HUDEP-2 (cell line): ENCODE measurements around the gene GNAZ.

Source experiments
- DNase-seq, 76 experiments: peaks; one replicate each; lab custom pipeline; 2025; ENCODE audit not compliant: unreplicated experiment in 76 of 76; lab: John Stamatoyannopoulos, UW

GNAZ gene

DNA sequence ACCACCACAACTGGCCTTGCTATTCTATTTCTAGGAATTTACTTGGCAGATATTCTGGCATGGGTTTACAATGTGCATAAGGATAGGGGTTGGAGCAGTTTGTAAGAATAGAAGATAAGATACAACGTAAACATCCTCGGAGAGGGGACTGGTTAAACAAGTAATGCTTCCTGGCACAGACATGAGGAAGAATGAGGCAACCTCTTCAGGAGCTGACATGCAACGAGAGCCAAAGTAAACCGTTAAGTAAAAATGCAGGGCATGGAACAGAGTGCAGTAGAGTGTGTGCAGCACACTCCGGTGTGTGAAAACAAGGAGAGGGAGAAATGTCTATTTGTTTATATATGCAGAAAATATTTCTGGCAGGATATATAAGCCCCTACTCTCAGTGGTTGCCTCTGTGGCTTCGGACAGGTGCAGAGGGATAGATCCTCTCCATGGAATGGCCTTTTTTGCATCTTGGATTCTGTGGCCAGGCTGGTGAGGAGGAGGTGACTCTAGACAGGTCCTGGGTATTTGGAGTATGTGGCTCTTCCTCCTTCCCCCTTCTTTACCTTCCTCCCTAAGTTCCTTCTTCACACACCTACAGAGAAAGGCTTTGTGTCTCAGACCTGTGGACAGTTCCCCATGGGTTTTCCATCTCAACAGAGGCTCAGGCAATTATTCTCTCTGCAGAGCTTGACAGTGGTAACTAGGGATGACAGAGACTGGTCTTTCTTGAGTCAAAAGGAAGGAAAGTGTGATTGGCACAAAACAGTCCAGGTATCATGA lies 77.5 kb downstream of the GNAZ start:
- DNase-seq = no peak

DNA sequence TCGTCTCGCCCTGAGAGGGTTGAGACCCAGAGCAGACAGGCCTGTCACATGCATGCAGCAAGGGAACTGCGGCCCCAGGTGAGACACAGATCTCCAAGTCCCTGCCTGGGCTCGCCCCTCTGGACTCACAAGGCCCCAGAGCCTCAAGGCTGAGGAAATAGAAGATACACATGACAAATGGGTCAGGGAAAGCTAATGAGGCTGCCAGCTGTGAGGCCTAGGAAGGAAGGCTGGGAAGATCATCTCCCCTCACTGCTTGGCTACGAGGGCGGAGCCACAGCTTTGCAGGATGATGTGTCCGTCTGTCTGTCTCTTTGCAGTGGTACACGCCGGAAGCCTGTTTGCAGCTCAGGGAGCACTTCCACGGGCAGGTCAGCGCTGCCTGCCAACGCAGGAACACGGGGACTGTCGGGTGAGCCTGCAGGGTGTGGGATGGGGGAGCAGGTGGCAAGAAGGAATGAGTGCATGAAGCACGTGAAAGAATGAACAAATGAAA lies 79.5 kb downstream of the GNAZ start:
- no peak for DNase-seq

DNA sequence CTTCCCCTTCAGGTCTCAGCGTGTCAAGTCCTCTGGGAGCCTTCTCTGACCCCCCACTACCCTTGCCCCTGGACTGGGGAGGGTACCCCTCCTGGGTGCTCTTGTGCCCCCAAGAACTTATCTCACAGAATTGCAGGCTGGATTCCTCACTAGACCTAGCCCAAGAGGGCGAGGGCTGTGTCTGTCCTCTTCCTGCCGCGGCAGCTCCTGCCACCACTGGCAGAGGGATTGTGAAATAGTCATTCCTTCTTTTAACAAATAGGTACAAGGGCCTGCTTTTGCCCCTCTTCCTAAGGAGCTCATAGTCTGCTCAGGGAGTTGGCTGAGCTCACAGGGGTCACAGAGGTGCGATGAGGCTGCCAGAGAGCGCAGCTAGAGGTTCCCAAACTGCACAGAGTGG lies 80.4 kb downstream of the GNAZ start:
- no peak for DNase-seq

DNA sequence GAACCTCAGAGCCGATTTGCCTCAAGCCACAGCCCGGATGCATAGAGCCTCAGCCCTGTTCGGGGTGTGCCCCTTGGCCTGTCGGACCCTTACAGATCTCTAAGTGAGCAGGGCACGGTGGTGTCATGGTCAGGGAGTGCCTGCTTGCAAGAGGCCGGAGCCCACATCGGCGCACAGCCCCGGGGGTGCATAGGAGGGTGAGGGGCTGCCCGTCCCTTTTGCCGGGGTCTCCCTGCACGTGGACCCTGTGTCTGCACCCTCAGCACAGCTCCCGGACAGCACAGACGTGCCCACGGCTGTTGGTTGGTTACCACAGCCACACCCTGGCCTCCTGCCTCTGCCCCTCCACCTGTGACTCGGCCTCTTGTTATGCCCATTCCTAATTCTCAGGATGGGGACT lies 81.5 kb downstream of the GNAZ start:
- DNase-seq = no peak

DNA sequence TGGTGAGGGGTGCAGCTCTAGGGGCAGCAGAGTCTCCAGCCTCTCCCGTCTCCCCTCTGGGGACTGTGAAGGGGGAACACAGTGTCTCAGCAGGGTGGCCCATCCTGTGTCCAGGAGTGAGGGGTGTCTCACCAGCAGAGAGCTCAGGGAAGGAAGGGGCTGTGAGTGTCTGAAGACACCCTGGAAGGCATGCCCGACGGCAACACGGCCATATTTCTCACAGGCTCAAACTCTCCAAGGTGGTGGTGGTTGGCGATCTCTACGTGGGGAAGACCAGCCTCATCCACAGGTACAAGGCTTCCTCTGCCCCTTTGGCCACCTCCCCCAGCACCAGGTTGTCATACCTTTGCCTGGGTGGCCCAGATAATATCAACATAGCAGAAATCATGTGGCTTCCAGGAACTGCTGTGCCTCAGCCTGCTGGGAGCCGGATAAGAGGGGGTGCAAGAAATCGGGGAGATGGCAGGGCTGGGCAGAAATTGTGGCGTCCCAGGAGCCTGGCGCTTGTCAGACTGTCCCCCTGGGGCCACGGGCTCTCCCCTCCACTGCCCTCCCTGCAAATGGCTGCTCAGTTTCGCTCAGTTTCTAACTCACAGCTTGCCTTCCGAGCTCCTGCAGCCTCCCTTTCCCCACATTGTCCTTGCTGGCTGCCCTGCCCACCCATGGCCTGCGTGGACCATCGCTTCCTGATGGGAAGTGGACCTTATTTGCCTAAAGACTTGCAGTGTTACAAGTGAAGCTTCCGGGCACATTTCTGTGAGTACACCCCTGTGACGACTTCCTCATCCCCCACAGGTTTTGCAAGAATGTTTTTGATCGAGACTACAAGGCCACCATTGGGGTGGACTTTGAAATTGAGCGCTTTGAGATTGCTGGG lies 82.2 kb downstream of the GNAZ start:
- no peak for DNase-seq

DNA sequence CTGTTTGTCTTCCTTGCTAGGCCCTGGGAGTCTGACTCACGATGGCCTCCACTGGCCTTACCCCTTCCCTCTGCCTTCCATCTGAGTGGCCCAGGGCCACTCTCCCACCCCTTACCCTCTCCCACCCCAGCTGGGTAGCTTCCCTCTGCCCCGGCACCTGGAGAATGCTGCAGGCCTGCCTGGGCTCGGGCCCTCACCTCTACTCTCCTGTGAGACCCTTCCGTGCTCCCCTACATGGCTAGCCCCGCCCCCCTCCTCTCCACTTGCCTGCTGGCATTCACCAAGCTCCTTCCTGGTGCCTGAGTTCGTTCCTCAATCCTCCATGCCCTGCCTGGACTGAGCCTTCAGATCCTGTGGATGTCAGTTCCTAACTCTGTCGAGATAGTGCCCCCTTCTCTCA lies 83.7 kb downstream of the GNAZ start:
- DNase-seq = no peak

DNA sequence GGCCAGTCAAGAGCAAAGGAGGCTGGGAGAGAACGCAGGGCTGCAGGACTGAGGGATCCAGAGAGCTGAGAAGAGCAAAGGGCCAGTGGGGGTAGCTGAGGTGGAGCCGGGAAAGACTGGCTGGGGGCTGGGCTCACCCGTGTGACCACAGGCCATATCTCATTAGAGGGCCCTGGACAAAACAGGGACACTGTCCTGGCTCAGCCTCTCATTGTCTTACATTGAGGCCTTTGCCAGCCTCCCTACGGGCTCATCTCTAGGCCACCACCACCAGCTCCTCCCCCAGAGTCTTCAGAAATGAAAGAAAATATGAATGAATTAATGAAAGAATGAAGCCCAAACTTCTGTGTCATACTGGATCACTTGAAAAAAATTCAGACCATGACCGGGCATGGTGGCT lies 84.1 kb downstream of the GNAZ start:
- DNase-seq = no peak

DNA sequence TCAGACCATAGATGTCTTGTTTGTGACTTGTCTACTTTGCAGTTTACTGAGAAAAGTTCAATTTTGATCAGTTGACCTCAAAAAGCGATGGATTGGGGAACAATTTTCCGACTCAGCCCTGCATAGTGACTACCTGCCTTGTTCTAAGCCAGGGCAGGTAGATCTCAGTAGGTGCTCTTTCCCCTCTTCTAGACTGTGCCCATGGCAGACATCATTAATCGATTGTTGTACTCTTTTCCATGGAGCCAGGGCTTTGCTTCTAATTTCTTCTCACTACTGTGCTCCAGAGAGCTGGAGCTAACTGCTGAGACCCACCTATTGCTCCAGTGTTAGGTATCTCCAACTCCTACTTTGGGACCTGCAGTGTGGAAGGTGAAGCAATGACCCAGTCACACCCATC lies 84.8 kb downstream of the GNAZ start:
- no peak for DNase-seq

DNA sequence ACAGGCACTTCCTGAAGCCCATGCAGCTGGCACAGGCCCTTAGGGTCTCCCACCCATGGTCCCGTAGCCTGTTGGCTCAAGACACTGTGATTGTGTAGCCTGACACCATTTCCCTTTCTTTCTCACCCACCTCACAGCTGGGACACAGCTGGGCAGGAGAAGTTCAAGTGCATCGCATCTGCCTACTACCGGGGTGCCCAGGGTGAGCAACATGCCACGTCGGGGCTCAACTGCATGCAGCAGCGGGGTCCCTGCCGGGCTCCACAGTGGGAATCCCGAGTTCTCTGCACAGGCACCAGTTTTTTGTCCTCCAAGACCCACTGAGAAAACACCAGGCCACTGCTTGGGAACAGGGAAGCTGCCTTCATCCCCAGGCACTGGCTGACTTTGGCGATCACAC lies 85.5 kb downstream of the GNAZ start:
- no peak for DNase-seq

DNA sequence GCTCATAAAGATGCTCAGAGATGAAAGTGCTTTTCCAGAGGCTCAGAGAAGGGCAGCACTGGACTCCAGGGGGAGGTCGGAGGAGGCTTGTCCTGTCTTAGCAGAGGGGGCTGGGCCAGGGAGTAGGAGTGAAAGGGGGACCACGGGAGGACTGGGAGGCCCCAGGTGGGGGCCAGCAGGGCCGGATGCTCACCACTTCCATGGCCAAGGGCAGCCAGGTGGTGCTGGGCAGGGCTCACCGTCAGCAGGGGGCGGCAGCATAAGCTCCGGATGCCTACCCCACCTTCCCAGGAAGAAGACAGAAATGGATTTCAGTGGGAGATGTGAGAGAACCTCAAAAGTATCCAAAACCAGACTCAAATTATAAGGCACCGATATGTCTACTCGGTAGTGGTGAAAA lies 86.0 kb downstream of the GNAZ start:
- DNase-seq = no peak

DNA sequence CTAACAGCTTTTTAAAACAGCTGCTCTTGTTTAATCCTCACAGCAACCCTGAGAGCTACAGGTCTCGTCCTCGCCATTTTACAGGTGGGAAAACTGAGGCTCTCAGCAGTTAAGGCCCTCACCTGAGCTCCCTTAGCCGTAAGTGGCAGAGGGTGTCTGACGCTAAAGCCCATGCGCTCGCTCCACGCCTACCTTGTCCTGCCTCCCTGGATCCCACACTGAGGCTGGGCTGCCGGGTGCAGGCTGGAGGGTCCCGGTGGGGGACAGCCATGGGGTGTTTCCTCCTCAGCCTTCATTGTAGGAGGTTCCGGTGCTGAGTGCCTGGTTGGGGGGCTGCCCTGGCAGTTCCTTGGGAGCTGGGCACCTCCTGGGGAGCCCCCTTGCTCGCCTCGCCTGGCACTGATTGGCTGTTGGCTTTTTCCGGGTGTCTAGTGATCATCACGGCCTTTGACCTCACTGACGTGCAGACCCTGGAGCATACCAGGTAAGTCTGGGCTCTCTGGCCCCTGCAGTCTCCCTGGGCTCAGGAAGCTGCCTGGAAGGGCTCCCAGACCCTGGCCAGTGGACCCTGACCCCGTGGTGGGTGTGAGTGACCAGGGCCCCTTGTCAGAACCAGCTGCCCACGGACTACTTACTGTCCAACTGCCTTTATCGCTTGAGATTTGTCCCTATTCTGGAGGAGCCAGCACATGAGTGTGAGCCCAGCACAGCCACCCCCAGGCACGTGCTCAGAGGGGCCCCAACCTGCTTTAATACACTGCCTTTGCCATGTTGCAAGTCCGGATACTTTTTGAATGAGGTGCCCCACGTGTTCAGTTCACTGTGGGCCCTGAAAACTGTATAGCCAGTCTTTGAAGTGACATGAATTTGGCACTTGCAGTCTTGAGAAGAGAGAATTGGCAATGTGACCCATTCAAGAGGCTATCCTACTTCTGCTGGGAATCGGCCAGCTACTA lies 87.5 kb downstream of the GNAZ start:
- no peak for DNase-seq

DNA sequence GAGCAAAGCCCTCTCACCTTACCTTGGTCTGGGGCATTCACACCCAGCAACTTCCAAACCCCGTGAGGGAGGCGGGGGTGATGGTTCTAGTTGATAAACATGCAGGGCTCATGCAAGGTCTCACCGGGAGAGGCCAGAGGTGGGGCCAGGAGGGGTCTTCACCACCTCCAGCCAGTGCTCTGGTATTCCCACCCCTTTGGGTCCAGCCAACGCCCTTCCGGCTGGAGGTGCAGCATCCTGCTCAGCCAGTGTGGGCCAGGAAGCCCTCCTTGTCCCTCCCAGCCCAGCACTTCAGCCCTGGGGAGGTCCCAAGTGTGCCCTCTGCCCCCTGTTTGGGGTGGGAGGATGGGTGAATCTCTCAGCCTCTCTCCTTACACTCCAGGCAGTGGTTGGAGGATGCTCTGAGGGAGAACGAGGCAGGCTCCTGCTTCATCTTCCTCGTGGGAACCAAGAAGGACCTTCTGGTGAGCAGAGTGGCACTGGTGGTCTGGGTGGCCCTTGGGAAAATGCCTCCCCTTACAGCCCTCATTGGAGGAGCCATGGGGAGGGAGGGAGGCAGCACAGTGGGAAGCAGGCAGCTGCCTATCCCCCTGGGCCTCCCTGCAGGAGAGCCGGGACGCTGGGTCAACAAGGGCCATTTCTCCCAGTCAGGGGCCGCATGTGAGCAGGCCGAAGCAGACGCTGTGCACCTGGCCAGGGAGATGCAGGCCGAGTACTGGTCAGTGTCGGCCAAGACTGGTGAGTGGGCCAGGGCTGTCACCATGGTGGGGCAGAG lies 88.4 kb downstream of the GNAZ start:
- DNase-seq = no peak

DNA sequence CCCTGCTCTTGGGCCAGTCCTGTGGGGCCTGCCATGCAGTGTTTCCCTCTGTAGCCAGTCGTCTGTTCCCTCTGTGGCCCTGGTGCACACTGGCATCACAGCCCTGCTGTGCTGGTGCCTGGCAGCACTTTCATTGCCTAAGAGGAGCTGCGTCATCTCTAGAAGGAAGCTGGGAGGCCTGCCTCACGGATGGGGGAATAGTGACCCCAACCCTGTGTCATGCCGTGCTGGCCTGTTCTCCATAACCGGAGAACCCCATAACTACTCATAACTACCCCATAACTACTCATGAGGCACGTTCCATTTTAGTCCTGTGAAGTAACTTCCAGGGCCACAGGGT lies 88.9 kb downstream of the GNAZ start:
- no peak for DNase-seq

DNA sequence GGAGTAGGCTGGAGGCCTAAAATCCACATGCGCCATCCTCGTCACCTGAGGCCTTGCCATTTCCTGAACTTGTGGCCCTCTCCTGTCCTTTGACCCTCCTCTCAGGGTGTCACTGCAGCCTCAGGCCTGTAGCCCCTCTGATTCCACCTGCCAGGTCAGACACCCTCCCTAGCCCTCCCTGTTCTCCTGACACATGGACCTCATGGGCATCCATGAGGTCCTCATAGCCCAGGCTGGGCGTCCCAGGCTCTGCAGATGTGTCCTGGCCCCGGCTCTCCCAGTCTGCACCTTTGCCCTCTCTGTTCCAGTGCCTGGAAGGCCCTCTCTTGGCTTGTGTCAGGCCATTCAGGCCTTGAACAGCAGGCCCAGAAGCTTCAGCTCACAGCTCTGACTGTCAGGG lies 90.7 kb downstream of the GNAZ start:
- DNase-seq = no peak

DNA sequence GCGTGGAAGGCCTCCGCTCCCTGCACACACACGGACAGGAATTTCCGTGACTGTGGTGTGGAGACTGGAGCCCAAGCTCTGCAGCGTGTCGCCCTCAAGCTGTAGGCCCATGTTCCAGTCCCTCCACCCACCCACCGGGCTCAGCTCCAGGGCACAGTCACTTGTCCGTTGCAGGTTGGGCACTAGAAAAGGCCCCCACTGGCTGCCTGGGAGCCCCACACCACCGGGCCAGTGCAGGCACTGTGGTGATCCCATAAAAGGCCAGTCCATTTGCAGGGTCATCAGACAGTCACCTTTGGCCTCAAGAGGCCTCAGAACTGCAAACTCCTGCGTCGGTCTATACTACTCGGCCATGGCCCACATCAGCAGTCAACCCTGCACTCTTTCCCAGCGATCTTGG lies 91.3 kb downstream of the GNAZ start:
- no peak for DNase-seq

DNA sequence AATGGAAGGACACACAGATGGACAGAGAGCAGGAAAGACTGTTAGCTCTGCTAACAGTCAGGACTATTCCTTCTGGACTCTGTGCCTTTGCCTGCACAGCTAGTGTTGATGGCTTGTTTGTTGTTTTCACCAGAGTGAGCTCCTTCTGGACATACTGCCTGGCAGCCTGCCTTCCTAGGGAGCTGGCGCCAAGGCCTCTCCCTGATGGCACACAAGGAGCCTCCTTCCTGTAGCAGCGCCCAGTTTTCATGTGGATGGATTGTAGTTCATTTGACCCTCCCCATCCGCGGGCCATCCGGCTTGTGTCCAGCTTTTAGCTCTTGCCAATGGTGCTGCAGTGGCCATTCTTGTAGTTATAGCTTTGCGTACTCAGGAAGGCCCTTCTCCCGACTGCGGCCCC lies 93.3 kb downstream of the GNAZ start:
- no peak for DNase-seq

DNA sequence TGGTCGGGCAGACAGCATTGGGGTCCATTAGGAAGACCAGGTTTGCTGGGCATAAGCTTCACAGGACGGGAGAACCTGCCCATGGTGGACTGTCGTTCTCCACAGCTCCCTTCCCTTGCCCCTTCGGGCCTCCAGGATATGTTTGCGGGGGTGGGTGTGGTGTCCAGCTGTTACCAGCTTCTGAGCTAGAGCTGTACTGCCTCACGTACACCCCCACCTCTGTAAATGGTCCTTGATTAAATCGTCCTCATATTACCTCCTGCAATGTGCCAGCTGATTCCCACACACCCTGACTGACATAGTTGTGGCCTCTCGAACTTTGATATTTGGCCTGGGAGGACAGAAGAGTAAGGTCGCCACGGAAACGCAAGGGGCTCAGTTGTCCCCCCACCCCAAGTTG lies 93.8 kb downstream of the GNAZ start:
- DNase-seq = no peak

DNA sequence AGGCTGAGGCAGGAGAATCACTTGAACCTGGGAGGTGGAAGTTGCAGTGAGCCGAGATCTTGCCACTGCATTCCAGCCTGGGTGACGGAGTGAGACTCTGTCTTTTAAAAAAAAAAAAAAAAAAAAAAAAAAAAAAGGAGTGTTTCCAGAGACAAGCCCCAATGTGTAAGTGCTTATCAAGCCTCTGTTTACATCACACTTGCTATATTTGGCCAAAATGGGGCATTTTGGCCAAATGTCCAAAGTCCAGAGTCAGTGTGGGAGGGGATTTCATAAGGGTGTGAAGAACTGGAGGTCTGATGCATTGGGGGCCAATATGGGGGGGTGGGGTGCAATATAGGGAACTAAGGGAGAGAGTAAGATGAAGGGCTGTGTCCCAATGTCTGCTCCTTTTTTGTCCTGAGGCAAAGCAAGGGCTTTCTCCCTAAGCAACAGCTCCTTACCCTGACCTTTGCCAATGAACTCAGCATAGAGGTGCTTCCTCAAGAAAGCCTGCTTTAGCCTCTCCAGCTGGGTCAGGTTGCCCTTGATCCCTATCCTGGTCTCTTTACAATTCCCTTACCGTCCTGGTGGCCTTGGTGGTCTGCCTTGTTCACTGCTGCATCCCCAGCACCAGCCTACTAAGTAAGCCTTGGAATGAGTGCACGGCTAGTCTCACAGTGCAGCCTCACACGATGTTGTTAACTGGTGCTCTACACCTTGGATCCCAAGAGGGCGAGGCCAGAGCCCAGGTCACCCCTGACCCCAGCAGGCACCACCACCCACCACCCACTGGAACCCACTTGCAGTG lies 95.9 kb downstream of the GNAZ start:
- no peak for DNase-seq

DNA sequence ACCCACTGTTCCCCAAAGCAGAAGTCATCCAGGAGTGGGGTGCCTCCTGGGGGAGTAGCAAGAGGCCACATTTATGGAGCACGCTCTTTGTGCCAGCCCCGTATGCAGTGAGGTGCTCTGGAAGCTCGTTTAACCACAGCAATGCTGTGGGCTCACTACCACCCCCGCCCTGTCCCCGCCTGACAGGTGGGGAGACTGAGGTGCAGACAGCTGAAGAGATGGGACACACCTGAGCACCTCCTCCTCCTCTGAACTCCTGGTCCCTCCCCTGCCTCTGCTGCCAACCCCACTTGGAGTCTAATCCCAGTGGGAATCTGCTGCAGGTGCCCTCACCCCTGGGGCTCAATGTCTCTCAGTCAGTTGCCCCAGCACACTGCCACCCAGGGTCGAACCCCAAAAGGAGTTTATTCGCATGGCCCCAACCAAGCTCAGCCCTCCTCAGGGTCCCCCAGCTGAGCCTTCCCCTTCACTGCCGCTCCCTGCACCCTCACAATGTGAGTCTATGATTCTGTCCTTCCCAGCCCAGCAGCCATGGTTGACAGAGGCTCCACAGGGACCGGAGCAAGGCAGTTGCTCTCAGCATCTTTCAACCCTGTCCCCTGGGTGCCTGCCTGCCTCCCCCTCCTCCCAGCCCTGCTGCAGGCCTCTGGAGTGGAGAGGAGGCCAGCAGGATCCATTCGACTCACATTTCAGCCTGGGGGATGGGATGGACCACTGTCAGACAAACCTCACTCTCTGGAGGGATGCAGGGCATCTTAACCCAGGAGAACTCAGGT lies 96.7 kb downstream of the GNAZ start:
- DNase-seq = no peak
